ENCODE data around the gene HMGCL.

DNA sequence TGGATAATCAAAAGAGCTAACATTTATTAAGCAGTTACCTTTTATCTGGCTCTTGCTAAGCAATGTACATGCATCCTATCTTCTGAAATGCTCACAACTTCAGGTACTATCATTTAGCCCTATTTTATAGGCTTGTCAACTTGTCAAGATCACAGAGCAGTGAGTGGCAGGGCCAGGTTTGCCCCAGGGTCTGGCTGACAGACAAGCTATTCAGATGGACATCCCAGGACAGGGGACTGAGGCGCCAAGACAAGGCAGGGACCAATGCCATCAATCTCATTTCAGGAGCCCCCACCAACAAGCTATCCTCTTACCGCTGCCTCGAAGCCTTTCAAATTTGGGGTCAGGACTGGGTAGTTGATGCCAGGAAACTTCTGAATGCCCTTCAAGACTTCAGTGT is 8.9 kb downstream of the HMGCL start:
- TF ChIP-seq CTCF (IDR thresholded peaks at IDR 0.05): no peak
- TF ChIP-seq EZH2 (IDR thresholded peaks at IDR 0.05): no peak
- no peak for TF ChIP-seq EZH2phosphoT487 (IDR thresholded peaks at IDR 0.05)

Data from neural progenitor cell (in vitro differentiated cells).